ENCODE results near the gene HMGB4.

DNA sequence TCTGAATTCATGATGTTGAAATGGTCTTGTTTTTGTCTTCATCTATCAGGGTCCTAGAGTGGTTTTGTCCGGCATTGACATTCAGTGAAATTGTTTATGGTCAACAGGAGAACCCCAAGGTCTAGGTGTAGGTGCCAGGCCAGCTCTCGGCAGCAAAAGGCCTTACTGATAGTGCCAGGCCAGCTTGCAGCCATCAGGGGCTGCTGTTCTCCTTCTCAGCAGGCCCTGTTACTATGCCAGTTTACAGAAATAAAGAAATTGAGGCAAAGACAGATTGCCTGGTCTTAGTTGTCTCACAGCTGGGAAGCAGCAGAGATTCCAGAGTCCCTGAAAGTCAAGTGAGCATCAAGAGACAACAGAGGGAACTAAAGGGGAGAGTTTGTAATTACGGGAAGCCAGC is 12.0 kb downstream of the HMGB4 start:
- TF ChIP-seq, protein P1, sequence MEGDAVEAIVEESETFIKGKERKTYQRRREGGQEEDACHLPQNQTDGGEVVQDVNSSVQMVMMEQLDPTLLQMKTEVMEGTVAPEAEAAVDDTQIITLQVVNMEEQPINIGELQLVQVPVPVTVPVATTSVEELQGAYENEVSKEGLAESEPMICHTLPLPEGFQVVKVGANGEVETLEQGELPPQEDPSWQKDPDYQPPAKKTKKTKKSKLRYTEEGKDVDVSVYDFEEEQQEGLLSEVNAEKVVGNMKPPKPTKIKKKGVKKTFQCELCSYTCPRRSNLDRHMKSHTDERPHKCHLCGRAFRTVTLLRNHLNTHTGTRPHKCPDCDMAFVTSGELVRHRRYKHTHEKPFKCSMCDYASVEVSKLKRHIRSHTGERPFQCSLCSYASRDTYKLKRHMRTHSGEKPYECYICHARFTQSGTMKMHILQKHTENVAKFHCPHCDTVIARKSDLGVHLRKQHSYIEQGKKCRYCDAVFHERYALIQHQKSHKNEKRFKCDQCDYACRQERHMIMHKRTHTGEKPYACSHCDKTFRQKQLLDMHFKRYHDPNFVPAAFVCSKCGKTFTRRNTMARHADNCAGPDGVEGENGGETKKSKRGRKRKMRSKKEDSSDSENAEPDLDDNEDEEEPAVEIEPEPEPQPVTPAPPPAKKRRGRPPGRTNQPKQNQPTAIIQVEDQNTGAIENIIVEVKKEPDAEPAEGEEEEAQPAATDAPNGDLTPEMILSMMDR (IDR thresholded peaks at IDR 0.05) = no peak
- no peak for TF ChIP-seq EP300 (IDR thresholded peaks at IDR 0.05)
